NCI-H2029 treated with DMSO at 0.1 percent for 48 hours (cell line): ENCODE data around the gene AGO4.

ENCODE experiments used
- DNase-seq: peaks from one replicate; lab custom pipeline; 2025; lab: John Stamatoyannopoulos, UW

The AGO4 gene

DNA sequence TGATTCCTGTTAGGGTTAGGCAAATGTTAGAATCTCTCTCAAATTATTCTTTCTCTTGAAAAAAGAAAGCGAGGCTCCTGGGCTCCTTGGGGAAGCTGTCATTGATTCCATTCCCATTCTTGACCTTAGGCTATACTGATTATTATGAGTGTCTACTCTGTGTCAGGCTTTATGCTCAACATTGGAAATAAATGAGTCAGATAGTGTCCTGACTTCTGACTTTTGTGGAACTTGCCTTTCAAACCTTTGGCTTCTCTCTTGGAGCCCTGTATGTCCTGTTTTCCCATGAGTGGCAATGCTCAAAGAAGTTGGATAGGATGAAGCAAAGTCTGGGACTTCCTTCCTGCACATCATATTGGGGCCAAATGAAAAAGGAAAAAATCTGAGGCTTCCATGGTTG lies 86.8 kb downstream of the AGO4 start:
- no peak for DNase-seq

DNA sequence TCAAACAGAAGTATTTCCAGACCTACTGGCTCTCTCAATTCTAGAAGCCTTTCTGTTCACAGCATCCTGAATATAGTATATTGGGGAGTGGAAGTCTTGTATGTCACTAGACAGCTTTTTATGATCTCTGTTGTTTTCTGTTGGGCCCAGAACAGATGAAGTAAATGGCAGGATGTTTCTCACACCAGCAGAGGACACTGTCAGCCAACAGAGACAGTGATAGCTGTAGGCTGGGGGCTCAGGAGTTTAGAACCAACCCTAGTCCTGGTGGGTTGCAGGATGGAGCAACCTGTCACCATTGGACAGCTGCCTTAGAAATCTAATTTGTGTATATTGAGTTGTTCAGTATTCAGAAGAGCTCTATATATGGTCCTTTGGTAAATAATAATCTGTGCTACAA lies 92.1 kb downstream of the AGO4 start:
- no peak for DNase-seq

DNA sequence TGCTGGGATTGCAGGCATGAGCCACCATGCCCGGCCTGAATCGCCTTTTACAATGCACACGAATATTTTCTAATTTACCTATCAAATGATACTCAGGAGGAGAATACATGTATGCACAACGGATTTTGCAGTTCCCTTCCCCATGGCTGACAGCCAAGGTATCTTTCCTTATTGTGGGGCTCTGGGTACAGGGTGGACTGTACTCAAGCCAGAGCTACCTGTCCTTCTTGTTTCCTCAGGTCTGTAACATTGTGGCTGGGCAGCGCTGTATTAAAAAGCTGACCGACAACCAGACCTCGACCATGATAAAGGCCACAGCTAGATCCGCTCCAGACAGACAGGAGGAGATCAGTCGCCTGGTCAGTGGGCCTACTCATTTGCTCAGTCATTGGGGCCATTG lies 93.4 kb downstream of the AGO4 start:
- no peak for DNase-seq

DNA sequence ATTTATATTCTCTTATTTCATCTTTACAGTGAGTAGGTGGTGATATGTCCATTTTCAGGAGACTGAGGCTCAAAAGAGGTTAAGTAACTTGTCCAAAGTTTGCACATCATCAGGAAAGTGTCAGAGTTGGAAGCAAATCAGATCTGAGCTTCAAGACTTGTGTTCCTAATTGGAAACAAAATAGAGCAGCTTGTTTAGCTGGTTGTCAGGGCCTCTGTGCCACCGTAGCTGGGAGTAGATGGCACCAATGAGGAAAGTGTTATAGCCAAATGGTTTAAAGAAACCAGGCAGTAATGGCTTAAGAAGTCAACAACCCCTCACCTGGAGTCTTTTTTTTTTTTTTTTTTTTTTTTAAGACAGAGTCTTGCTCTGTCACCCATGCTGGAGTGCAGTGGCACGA lies 94.9 kb downstream of the AGO4 start:
- DNase-seq, result no peak
